Peyer's patch (tissue), 4 donors: Measurements from ENCODE around the gene ZNF407.

Experiments used
- CTCF ChIP-seq, 6 experiments: fragments of 450-650 bp in 4 of 6; fragments of 200-600 bp in 2 of 6; sonication (generic) in 1 of 6; IDR thresholded peaks; one replicate each; pipeline ENCODE4 v1.5.1; 2017 to 2019; ENCODE audit warnings: antibody characterized with exemption in 6 of 6, mild to moderate bottlenecking in 3 of 6, moderate library complexity in 1 of 6
- POLR2A ChIP-seq, 2 donors: fragments of 450-650 bp; IDR thresholded peaks; one replicate each; pipeline ENCODE4 v1.5.1; 2017; ENCODE audit warnings: antibody characterized with exemption in 2 of 2, mild to moderate bottlenecking in 2 of 2, moderate library complexity in 2 of 2

- no peak for TF ChIP-seq CTCF (IDR thresholded peaks at IDR 0.05)
- TF ChIP-seq POLR2A (IDR thresholded peaks at IDR 0.05), result no peak
Observed at GRCh38 chr18:74806700-74807416, 209.2 kb downstream of the ZNF407 start.
